ENCODE results near the gene DENND10. TPM values are rescaled to one million over a fixed set of nuclear protein-coding genes. Genes with fewer than 3 reads are reported as not detected.
"Not testable (repeated sequence)": the region's sequence is repeated elsewhere in the genome, so short reads cannot be mapped to it uniquely, and the experiment has no call there.

DENND10 gene
- polyA plus RNA-seq, 6 donors from 2014 or later = 10.0 to 24.2 (median 18.8) TPM

GRCh38 chr10:119149157-119149556 lies 45.2 kb downstream of the DENND10 start:
- peaks cover 0 to 3% (median 0%) of the 10 kb centered on the region in 3 donors for H3K4me1 Mint-ChIP-seq
- peaks cover 5 to 8% of the 10 kb centered on the region in 2 donors for H3K36me3 Mint-ChIP-seq
- no peak for ATAC-seq (ENCODE audit: low read depth in 2 of 2)
- H3K27me3 Mint-ChIP-seq = no peaks in the 10 kb centered on the region
- H3K4me3 Mint-ChIP-seq = no peak overlapping the region
- H3K27ac Mint-ChIP-seq = peak overlapping the region in 1 of 6 donors; percentile 44
- H3K9me3 Mint-ChIP-seq = peaks cover 0 to 3% (median 0%) of the 10 kb centered on the region in 7 donors
- DNase-seq = no peak

- no peaks in the 10 kb centered on the region for H3K27me3 Mint-ChIP-seq
Measured at GRCh38 chr10:119149729-119150128, 45.8 kb downstream of the DENND10 start.

GRCh38 chr10:119151601-119152000 lies 47.7 kb downstream of the DENND10 start:
- H3K36me3 Mint-ChIP-seq = peaks cover 8 to 12% of the 10 kb centered on the region in 2 donors
- not testable (repeated sequence) for DNase-seq; ATAC-seq (ENCODE audit: low read depth in 2 of 2); H3K4me3 Mint-ChIP-seq; H3K9me3 Mint-ChIP-seq; H3K4me1 Mint-ChIP-seq; H3K27me3 Mint-ChIP-seq; H3K27ac Mint-ChIP-seq

More at GRCh38 chr10:119149729-119150128, 45.8 kb downstream of the DENND10 start:
- DNase-seq (no peak), ATAC-seq (ENCODE audit: low read depth in 2 of 2) (no peak)
- peaks cover 5 to 8% of the 10 kb centered on the region in 2 donors for H3K36me3 Mint-ChIP-seq
- H3K27ac Mint-ChIP-seq = no peak overlapping the region
- peaks cover 0 to 3% (median 0%) of the 10 kb centered on the region in 7 donors for H3K9me3 Mint-ChIP-seq
- H3K4me3 Mint-ChIP-seq = no peak overlapping the region
- peaks cover 0 to 3% (median 0%) of the 10 kb centered on the region in 3 donors for H3K4me1 Mint-ChIP-seq

GRCh38 chr10:119153041-119153440 lies 49.1 kb downstream of the DENND10 start:
- Mint-ChIP-seq H3K9me3 (peaks cover 0 to 3% (median 0%) of the 10 kb centered on the region in 7 donors), H3K4me3 (no peak overlapping the region), H3K4me1 (peaks cover 0 to 3% (median 0%) of the 10 kb centered on the region in 3 donors), H3K36me3 (peaks cover 14% of the 10 kb centered on the region in 2 donors), H3K27me3 (no peaks in the 10 kb centered on the region), H3K27ac (no peak overlapping the region)
- no peak for DNase-seq
- ATAC-seq (ENCODE audit: low read depth in 2 of 2) = no peak

DNA sequence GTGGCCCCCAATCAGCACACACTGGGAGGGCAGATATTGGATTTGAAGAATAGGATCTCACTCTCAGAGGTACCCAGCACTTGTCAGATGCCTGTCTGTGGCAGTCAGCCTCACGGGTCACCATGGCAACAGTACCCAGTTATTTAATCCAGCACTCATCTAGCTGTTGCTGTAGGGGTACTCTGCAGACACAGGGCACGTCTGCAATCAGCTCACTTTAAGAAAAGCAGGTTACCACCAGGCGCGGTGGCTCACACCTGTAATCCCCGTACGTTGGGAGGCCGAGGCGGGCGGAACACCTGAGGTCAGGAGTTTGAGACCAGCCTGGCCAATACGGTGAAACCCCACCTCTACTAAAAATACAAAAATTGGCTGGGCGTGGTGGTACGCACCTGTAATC lies 49.7 kb downstream of the DENND10 start:
- H3K36me3 Mint-ChIP-seq = peaks cover 14% of the 10 kb centered on the region in 2 donors
- H3K4me1 Mint-ChIP-seq = peaks cover 0 to 3% (median 0%) of the 10 kb centered on the region in 3 donors
- no peaks in the 10 kb centered on the region for H3K27me3 Mint-ChIP-seq
- DNase-seq (no peak), ATAC-seq (ENCODE audit: low read depth in 2 of 2) (no peak)
- H3K4me3 Mint-ChIP-seq = no peak overlapping the region
- peaks cover 0 to 3% (median 0%) of the 10 kb centered on the region in 7 donors for H3K9me3 Mint-ChIP-seq
- no peak overlapping the region for H3K27ac Mint-ChIP-seq

GRCh38 chr10:119159332-119159731 lies 55.4 kb downstream of the DENND10 start:
- ATAC-seq (ENCODE audit: low read depth in 2 of 2) (no peak), DNase-seq (no peak)
- Mint-ChIP-seq H3K27me3 (no peaks in the 10 kb centered on the region), H3K27ac (no peak overlapping the region), H3K4me3 (no peak overlapping the region), H3K4me1 (peaks cover 0 to 8% (median 4%) of the 10 kb centered on the region in 3 donors), H3K36me3 (peaks cover 9 to 15% of the 10 kb centered on the region in 2 donors), H3K9me3 (peaks cover 0 to under 1% (median 0%) of the 10 kb centered on the region in 7 donors)

- Mint-ChIP-seq H3K27me3 (no peaks in the 10 kb centered on the region), H3K9me3 (no peaks in the 10 kb centered on the region), H3K4me1 (peaks cover 10 to 20% (median 11%) of the 10 kb centered on the region in 3 donors), H3K27ac (no peak overlapping the region), H3K4me3 (peak overlapping the region in 2 of 8 donors; percentile 64), H3K36me3 (peaks cover 6 to 8% of the 10 kb centered on the region in 2 donors)
- ATAC-seq (ENCODE audit: low read depth in 2 of 2) (no peak), DNase-seq (no peak)
Measured at GRCh38 chr10:119161680-119162451, 58.0 kb downstream of the DENND10 start.

GRCh38 chr10:119162452-119163092 lies 58.7 kb downstream of the DENND10 start:
- Mint-ChIP-seq H3K36me3 (peaks cover 4 to 8% of the 10 kb centered on the region in 2 donors), H3K27ac (no peak overlapping the region)

DNA sequence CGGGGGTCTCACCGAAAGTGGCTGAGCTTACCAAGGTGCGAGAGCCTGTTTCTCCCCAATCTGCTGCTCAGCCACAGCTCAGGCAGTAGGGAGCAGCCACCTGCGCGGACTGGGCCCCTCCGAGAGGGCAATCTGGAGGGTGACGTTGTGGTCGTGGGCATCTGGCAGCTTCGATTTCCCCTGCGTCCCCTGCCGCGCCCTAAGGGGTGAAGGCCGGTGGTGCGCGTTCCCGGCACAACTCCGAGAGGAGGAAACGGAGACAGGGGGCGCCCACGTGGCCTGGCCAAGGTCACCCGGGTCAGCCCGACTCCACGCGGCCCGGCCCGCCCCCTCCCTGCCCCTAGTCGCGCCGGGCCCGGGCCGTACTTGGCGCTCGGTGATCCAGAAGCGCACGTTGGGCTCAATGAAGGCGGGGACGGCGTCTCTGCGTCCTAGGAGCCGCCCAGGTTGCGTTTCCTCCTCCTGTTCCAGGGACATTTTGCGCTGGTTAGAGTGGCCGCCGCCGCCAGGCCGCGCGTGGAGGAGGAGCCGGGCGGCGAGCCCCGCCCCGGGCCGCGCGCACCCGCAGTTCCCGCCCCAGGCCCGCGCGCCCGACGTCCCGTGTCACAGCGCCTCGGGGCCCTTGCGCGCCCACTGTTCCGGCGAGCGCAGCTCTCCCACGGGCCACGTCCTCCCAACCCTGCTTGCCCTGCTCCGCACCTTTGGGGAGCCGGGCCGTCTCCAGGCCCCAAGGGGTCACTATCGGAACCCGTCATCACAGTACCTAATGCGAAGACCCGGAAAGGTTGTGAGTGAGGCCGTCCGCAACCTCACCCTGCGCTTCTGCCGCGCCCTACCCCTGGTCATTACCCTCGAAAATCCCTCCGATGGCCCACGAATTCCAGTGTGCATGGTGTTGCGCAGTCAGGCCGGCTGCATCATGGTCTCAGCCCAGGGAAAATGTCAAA lies 61.5 kb downstream of the DENND10 start, which contains the start of gene SFXN4:
Gene SFXN4, minus strand, starts transcription at position 544 of the 947 bp plus-strand sequence. Its CDS starts 67 bp downstream, at position 477.
- DNase-seq (peak; percentile 80), ATAC-seq (ENCODE audit: low read depth in 2 of 2) (peak; percentile 92 to 93)
- Mint-ChIP-seq H3K27me3 (no peaks in the 10 kb centered on the region), H3K9me3 (no peaks in the 10 kb centered on the region), H3K4me3 (peak within 1 kb of the TSS; percentile 85 to 96 (median 93)), H3K27ac (peak within 1 kb of the TSS; percentile 53 to 98 (median 88)), H3K4me1 (peaks cover 10 to 20% (median 11%) of the 10 kb centered on the region in 3 donors), H3K36me3 (peaks cover 6 to 17% of the 10 kb centered on the region in 2 donors)

More at GRCh38 chr10:119162452-119163092, 58.7 kb downstream of the DENND10 start:
- DNase-seq = no peak
- Mint-ChIP-seq H3K4me3 (peak overlapping the region in 2 of 8 donors; percentile 44 to 64), H3K4me1 (peaks cover 10 to 20% (median 11%) of the 10 kb centered on the region in 3 donors), H3K27me3 (no peaks in the 10 kb centered on the region), H3K9me3 (no peaks in the 10 kb centered on the region)
- no peak for ATAC-seq (ENCODE audit: low read depth in 2 of 2)

DNA sequence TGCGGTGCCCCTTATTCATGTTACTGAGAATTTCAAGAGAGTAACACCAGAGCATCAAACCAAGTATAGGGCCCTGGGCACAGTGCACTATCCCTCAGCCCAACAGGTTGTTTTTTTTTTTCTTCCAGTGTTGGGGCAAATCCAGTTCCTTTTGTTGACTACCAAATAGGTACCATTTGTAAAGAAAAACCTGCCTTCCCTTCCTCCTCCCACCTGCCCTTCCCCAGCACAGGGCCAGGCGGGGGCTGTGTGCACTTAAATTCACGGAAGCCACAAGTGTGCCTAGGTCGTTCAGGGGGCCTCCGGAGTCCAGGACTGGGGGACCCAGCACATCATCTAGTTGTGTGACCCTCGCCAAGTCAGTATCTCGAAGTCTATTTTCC lies 62.2 kb downstream of the DENND10 start:
- DNase-seq (no peak), ATAC-seq (ENCODE audit: low read depth in 2 of 2) (peak; percentile 2 to 3)
- peaks cover 6 to 17% of the 10 kb centered on the region in 2 donors for H3K36me3 Mint-ChIP-seq
- no peaks in the 10 kb centered on the region for H3K27me3 Mint-ChIP-seq
- peaks cover 10 to 20% (median 11%) of the 10 kb centered on the region in 3 donors for H3K4me1 Mint-ChIP-seq
- no peaks in the 10 kb centered on the region for H3K9me3 Mint-ChIP-seq
- H3K4me3 Mint-ChIP-seq = peak overlapping the region; percentile 85 to 96 (median 93)
- peak overlapping the region in 5 of 6 donors; percentile 75 to 98 (median 92) for H3K27ac Mint-ChIP-seq

DNA sequence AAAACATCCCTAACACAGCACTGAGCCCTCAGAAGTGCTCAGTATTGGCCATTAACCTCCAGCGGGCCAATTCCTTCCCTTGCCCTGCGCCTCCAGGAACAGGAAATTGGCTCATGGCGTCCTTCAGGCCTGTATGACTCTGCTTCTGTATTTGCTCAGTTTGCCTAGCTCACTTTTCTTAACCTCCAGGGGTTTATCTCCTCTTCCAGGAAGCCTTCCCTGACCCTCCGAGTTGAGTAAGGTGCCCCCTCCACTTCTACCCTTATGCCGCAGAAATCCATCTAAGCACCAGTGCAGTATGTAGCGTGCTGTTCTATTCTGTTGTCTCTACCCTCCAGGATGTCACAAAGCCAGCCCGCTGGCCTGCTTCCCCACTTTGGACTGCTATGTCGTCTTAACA lies 62.7 kb downstream of the DENND10 start:
- no peak for ATAC-seq (ENCODE audit: low read depth in 2 of 2)
- H3K4me3 Mint-ChIP-seq = peak overlapping the region; percentile 76 to 96 (median 91)
- H3K4me1 Mint-ChIP-seq = peaks cover 10 to 20% (median 11%) of the 10 kb centered on the region in 3 donors
- peaks cover 6 to 17% of the 10 kb centered on the region in 2 donors for H3K36me3 Mint-ChIP-seq
- DNase-seq = no peak
- H3K9me3 Mint-ChIP-seq = no peaks in the 10 kb centered on the region
- H3K27ac Mint-ChIP-seq = peak overlapping the region in 5 of 6 donors; percentile 1 to 83 (median 64)
- H3K27me3 Mint-ChIP-seq = no peaks in the 10 kb centered on the region

- Mint-ChIP-seq H3K4me3 (peak overlapping the region; percentile 47 to 95 (median 85)), H3K27ac (peak overlapping the region in 5 of 6 donors; percentile 8 to 83 (median 64))
Measured at GRCh38 chr10:119167041-119167440, 63.1 kb downstream of the DENND10 start.

More at GRCh38 chr10:119167041-119167440, 63.1 kb downstream of the DENND10 start:
- no peak for ATAC-seq (ENCODE audit: low read depth in 2 of 2)
- Mint-ChIP-seq H3K36me3 (peaks cover 6 to 17% of the 10 kb centered on the region in 2 donors), H3K27me3 (no peaks in the 10 kb centered on the region), H3K4me1 (peaks cover 10 to 17% (median 11%) of the 10 kb centered on the region in 3 donors), H3K9me3 (no peaks in the 10 kb centered on the region)
- no peak for DNase-seq

Measured in naive B cell (primary cell).